HEK293 (cell line): ENCODE data around the gene MATN1.
A peak's percentile ranks its signal among the peaks of the same experiment; 100 is the strongest.

Source experiments
- CTCF ChIA-PET: fragments of 350-600 bp; formaldehyde crosslinking; extraction: SDS; loops from one replicate; lab custom pipeline; 2021; ENCODE audit warnings: antibody characterized with exemption; lab: Yijun Ruan, JAX
- POLR2A ChIA-PET: fragments of 300-600 bp; formaldehyde crosslinking; extraction: SDS; loops from one replicate; lab custom pipeline; 2020; ENCODE audit warnings: antibody characterized with exemption, inconsistent platforms; lab: Yijun Ruan, JAX
- H3K27ac ChIP-seq: fragments of 200-500 bp; sonication (Bioruptor generic); 2 replicates; pipeline ENCODE4 v1.5.1; 2014; ENCODE audit warnings: low read depth, low read length, control low read depth, inconsistent platforms; ENCODE audit errors: extremely low read depth
- H3K36me3 ChIP-seq, 2 experiments: fragments of 200-500 bp in 1 of 2; sonication (Bioruptor generic) in 1 of 2; 1 replicate in 1 of 2; 2 replicates in 1 of 2; pipeline ENCODE4 v1.5.1; 2014 to 2017; ENCODE audit warnings: inconsistent platforms in 2 of 2, low read length in 2 of 2; ENCODE audit not compliant: control insufficient read depth in 2 of 2, insufficient read depth in 1 of 2
- H3K4me1 ChIP-seq: fragments of 200-500 bp; sonication (Bioruptor generic); 2 replicates; pipeline ENCODE4 v1.5.1; 2014; ENCODE audit warnings: mild to moderate bottlenecking, low read length, inconsistent platforms; ENCODE audit not compliant: control insufficient read depth, insufficient read depth
- H3K4me3 ChIP-seq: 2 replicates; pipeline ENCODE4 v1.5.1; 2011; ENCODE audit warnings: low read depth, mild to moderate bottlenecking, control low read depth, low read length, moderate library complexity
- H3K9me3 ChIP-seq: fragments of 200-500 bp; sonication (Bioruptor generic); 2 replicates; pipeline ENCODE4 v1.5.1; 2014; ENCODE audit warnings: low read depth, low read length, inconsistent platforms; ENCODE audit not compliant: control insufficient read depth, insufficient read depth
- GLI4 ChIP-seq: fragments of 450-650 bp; formaldehyde crosslinking; IDR thresholded peaks from 2 replicates; pipeline ENCODE4 v1.5.1; 2016; ENCODE audit warnings: missing biosample characterization, missing genetic modification characterization
- PRDM1 ChIP-seq: fragments of 450-650 bp; formaldehyde crosslinking; IDR thresholded peaks from 2 replicates; pipeline ENCODE4; 2016; ENCODE audit warnings: missing biosample characterization, missing genetic modification characterization
- RBAK ChIP-seq: fragments of 450-650 bp; formaldehyde crosslinking; IDR thresholded peaks from 2 replicates; pipeline ENCODE4 v1.5.1; 2016; ENCODE audit warnings: missing biosample characterization, missing genetic modification characterization
- SALL2 ChIP-seq: fragments of 450-650 bp; formaldehyde crosslinking; IDR thresholded peaks from 2 replicates; pipeline ENCODE4 v1.5.0; 2017; ENCODE audit warnings: missing biosample characterization, mild to moderate bottlenecking, missing genetic modification characterization, borderline replicate concordance
- TCF7L2 ChIP-seq: IDR thresholded peaks from 2 replicates; pipeline ENCODE4 v1.6.1; 2011; ENCODE audit warnings: low read depth, mild to moderate bottlenecking, inconsistent platforms, low read length, moderate library complexity, borderline replicate concordance
- ZBTB1 ChIP-seq: fragments of 450-650 bp; formaldehyde crosslinking; IDR thresholded peaks from 2 replicates; pipeline ENCODE4 v1.5.1; 2016; ENCODE audit warnings: missing biosample characterization, missing genetic modification characterization
- ZBTB17 ChIP-seq: fragments of 450-650 bp; formaldehyde crosslinking; IDR thresholded peaks from 2 replicates; pipeline ENCODE4 v1.5.1; 2016; ENCODE audit warnings: missing biosample characterization, missing genetic modification characterization
- ZBTB21 ChIP-seq: fragments of 450-650 bp; formaldehyde crosslinking; IDR thresholded peaks from 2 replicates; pipeline ENCODE4 v1.5.1; 2017; ENCODE audit warnings: missing biosample characterization, missing genetic modification characterization
- ZFP69B ChIP-seq: fragments of 450-650 bp; formaldehyde crosslinking; IDR thresholded peaks from 2 replicates; pipeline ENCODE4 v1.5.1; 2016; ENCODE audit warnings: missing biosample characterization, missing genetic modification characterization
- ZNF157 ChIP-seq: fragments of 450-650 bp; formaldehyde crosslinking; IDR thresholded peaks from 2 replicates; pipeline ENCODE4 v1.5.1; 2016; ENCODE audit warnings: missing biosample characterization, missing genetic modification characterization
- ZNF248 ChIP-seq: fragments of 450-650 bp; formaldehyde crosslinking; IDR thresholded peaks from 2 replicates; pipeline ENCODE4 v1.5.1; 2017; ENCODE audit warnings: missing biosample characterization, missing genetic modification characterization
- ZNF354C ChIP-seq: fragments of 450-650 bp; formaldehyde crosslinking; IDR thresholded peaks from 2 replicates; pipeline ENCODE4 v1.5.1; 2016; ENCODE audit warnings: missing biosample characterization, missing genetic modification characterization, low read depth, borderline replicate concordance
- ZNF366 ChIP-seq: fragments of 450-650 bp; formaldehyde crosslinking; conservative IDR thresholded peaks from 2 replicates; pipeline ENCODE4 v1.5.1; 2016; ENCODE audit warnings: missing biosample characterization, missing genetic modification characterization
- ZNF473 ChIP-seq: fragments of 450-650 bp; formaldehyde crosslinking; IDR thresholded peaks from 2 replicates; pipeline ENCODE4 v1.5.1; 2017; ENCODE audit warnings: missing biosample characterization, missing genetic modification characterization
- ZNF48 ChIP-seq: fragments of 450-650 bp; formaldehyde crosslinking; IDR thresholded peaks from 2 replicates; pipeline ENCODE4 v1.5.1; 2016; ENCODE audit warnings: missing biosample characterization, missing genetic modification characterization
- ZNF514 ChIP-seq: fragments of 450-650 bp; formaldehyde crosslinking; IDR thresholded peaks from 2 replicates; pipeline ENCODE4 v1.5.1; 2016; ENCODE audit warnings: missing biosample characterization, missing genetic modification characterization
- ZNF521 ChIP-seq: fragments of 450-650 bp; formaldehyde crosslinking; IDR thresholded peaks from 2 replicates; pipeline ENCODE4 v1.5.1; 2017; ENCODE audit warnings: missing biosample characterization, mild to moderate bottlenecking, missing genetic modification characterization
- ZNF530 ChIP-seq: fragments of 450-650 bp; formaldehyde crosslinking; IDR thresholded peaks from 2 replicates; pipeline ENCODE4 v1.5.1; 2016; ENCODE audit warnings: low read depth, missing biosample characterization, missing genetic modification characterization
- ZNF548 ChIP-seq: fragments of 450-650 bp; formaldehyde crosslinking; IDR thresholded peaks from 2 replicates; pipeline ENCODE4 v1.5.1; 2016; ENCODE audit warnings: missing biosample characterization, missing genetic modification characterization
- ZNF571 ChIP-seq: fragments of 450-650 bp; formaldehyde crosslinking; IDR thresholded peaks from 2 replicates; pipeline ENCODE4 v1.5.0; 2017; ENCODE audit warnings: missing biosample characterization, missing genetic modification characterization
- ZNF596 ChIP-seq: fragments of 450-650 bp; IDR thresholded peaks from 2 replicates; pipeline ENCODE4 v1.5.0; 2018; ENCODE audit warnings: missing biosample characterization, mild to moderate bottlenecking, missing genetic modification characterization, moderate library complexity
- ZNF621 ChIP-seq: fragments of 450-650 bp; formaldehyde crosslinking; IDR thresholded peaks from 2 replicates; pipeline ENCODE4 v1.5.1; 2017; ENCODE audit warnings: missing biosample characterization, missing genetic modification characterization
- ZNF624 ChIP-seq: fragments of 450-650 bp; formaldehyde crosslinking; IDR thresholded peaks from 2 replicates; pipeline ENCODE4 v1.5.1; 2017; ENCODE audit warnings: missing biosample characterization, missing genetic modification characterization
- ZNF664 ChIP-seq: fragments of 450-650 bp; formaldehyde crosslinking; IDR thresholded peaks from 2 replicates; pipeline ENCODE4 v1.5.1; 2016; ENCODE audit warnings: missing biosample characterization, missing genetic modification characterization
- ZNF707 ChIP-seq: fragments of 450-650 bp; formaldehyde crosslinking; IDR thresholded peaks from 2 replicates; pipeline ENCODE4 v1.5.1; 2016; ENCODE audit warnings: missing biosample characterization, missing genetic modification characterization
- ZNF776 ChIP-seq: fragments of 450-650 bp; formaldehyde crosslinking; IDR thresholded peaks from 2 replicates; pipeline ENCODE4 v1.5.0; 2017; ENCODE audit warnings: missing biosample characterization, missing genetic modification characterization, borderline replicate concordance
- ZNF777 ChIP-seq: fragments of 450-650 bp; formaldehyde crosslinking; IDR thresholded peaks from 2 replicates; pipeline ENCODE4 v1.5.1; 2017; ENCODE audit warnings: missing biosample characterization, missing genetic modification characterization, borderline replicate concordance
- ZNF785 ChIP-seq: fragments of 450-650 bp; formaldehyde crosslinking; IDR thresholded peaks from 2 replicates; pipeline ENCODE4 v1.5.1; 2016; ENCODE audit warnings: missing biosample characterization, missing genetic modification characterization
- ZNF791 ChIP-seq: fragments of 450-650 bp; formaldehyde crosslinking; IDR thresholded peaks from 2 replicates; pipeline ENCODE4 v1.5.1; 2016; ENCODE audit warnings: missing biosample characterization, missing genetic modification characterization
- ZNF792 ChIP-seq: fragments of 450-650 bp; formaldehyde crosslinking; IDR thresholded peaks from 2 replicates; pipeline ENCODE4 v1.5.1; 2016; ENCODE audit warnings: missing biosample characterization, missing genetic modification characterization
- TF ChIP-seq, protein P1 (sequence below): fragments of 450-650 bp; formaldehyde crosslinking; IDR thresholded peaks from 2 replicates; pipeline ENCODE4 v1.5.0; 2017; ENCODE audit warnings: missing biosample characterization, missing genetic modification characterization, borderline replicate concordance

MATN1 gene

GRCh38 chr1:30699762-30700161 is 23.6 kb downstream of the MATN1 start:
- Histone ChIP-seq H3K9me3 (no peaks in the 10 kb centered on the region), H3K36me3 (no peaks in the 10 kb centered on the region), H3K4me1 (no peaks in the 10 kb centered on the region), H3K27ac (no peak overlapping the region), H3K4me3 (no peak overlapping the region)
- 0 out of 2 replicates have a peak, but pooled peaks have one; percentile 47 for TF ChIP-seq ZNF777
- no peak for TF ChIP-seq ZNF354C (tag by site-specific recombination)
- TF ChIP-seq, protein P1, sequence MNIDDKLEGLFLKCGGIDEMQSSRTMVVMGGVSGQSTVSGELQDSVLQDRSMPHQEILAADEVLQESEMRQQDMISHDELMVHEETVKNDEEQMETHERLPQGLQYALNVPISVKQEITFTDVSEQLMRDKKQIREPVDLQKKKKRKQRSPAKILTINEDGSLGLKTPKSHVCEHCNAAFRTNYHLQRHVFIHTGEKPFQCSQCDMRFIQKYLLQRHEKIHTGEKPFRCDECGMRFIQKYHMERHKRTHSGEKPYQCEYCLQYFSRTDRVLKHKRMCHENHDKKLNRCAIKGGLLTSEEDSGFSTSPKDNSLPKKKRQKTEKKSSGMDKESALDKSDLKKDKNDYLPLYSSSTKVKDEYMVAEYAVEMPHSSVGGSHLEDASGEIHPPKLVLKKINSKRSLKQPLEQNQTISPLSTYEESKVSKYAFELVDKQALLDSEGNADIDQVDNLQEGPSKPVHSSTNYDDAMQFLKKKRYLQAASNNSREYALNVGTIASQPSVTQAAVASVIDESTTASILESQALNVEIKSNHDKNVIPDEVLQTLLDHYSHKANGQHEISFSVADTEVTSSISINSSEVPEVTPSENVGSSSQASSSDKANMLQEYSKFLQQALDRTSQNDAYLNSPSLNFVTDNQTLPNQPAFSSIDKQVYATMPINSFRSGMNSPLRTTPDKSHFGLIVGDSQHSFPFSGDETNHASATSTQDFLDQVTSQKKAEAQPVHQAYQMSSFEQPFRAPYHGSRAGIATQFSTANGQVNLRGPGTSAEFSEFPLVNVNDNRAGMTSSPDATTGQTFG = 0 out of 2 replicates have a peak, but pooled peaks have one; percentile 67
- TF ChIP-seq ZNF596 = no peak
- TF ChIP-seq SALL2 (tag by site-specific recombination) = peak; percentile 74; the same call in 1 of the 2 replicates
- peak; percentile 100 for TF ChIP-seq ZNF366
- peak; percentile 25; the same call in 1 of the 2 replicates for TF ChIP-seq ZNF548 (tag by site-specific recombination)
- peak; percentile 97 for TF ChIP-seq ZBTB17 (tag by site-specific recombination)
- 0 out of 2 replicates have a peak, but pooled peaks have one; percentile 9 for TF ChIP-seq ZNF707
- no peak for TF ChIP-seq ZNF792 (tag by site-specific recombination)
- TF ChIP-seq ZBTB21 (tag by site-specific recombination) = no peak
- no peak for TF ChIP-seq PRDM1
- TF ChIP-seq ZNF473 = 0 out of 2 replicates have a peak, but pooled peaks have one; percentile 53
- TF ChIP-seq ZNF157 (tag by site-specific recombination) = 0 out of 2 replicates have a peak, but pooled peaks have one; percentile 45
- no peak for TF ChIP-seq ZNF664
- TF ChIP-seq ZNF776 (tag by site-specific recombination) = peak; percentile 69; the same call in 1 of the 2 replicates
- no peak for TF ChIP-seq GLI4 (tag by site-specific recombination)
- TF ChIP-seq RBAK (tag by site-specific recombination) = 0 out of 2 replicates have a peak, but pooled peaks have one; percentile 26
- no peak for TF ChIP-seq ZNF624 (tag by site-specific recombination)
- TF ChIP-seq TCF7L2 = no peak
- TF ChIP-seq ZBTB1 (tag by site-specific recombination) = no peak
- peak; percentile 24; the same call in 1 of the 2 replicates for TF ChIP-seq ZNF621 (tag by site-specific recombination)
- 0 out of 2 replicates have a peak, but pooled peaks have one; percentile 9 for TF ChIP-seq ZNF571 (tag by site-specific recombination)
- peak; percentile 56; the same call in 1 of the 2 replicates for TF ChIP-seq ZNF521
- TF ChIP-seq ZNF248 (tag by site-specific recombination) = 0 out of 2 replicates have a peak, but pooled peaks have one; percentile 54
- 0 out of 2 replicates have a peak, but pooled peaks have one; percentile 19 for TF ChIP-seq ZNF791 (tag by site-specific recombination)
- TF ChIP-seq ZNF48 = no peak
- TF ChIP-seq ZNF530 (tag by site-specific recombination) = no peak
- TF ChIP-seq ZNF785 (tag by site-specific recombination) = peak; percentile 33; the same call in 1 of the 2 replicates
- TF ChIP-seq ZNF514 (tag by site-specific recombination) = peak; percentile 50; the same call in 1 of the 2 replicates
- no peak for TF ChIP-seq ZFP69B
- POLR2A ChIA-PET = no interaction called here
- CTCF ChIA-PET = no interaction called here
